HEK293T (cell line): ENCODE data around the gene MADD.

Source experiments
- CTCF ChIA-PET: fragments of 350-600 bp; formaldehyde crosslinking; extraction: SDS; loops from one replicate; lab custom pipeline; 2021; ENCODE audit warnings: antibody characterized with exemption, inconsistent platforms; lab: Yijun Ruan, JAX
- POLR2A ChIA-PET: fragments of 350-600 bp; formaldehyde crosslinking; extraction: SDS; loops from one replicate; lab custom pipeline; 2020; ENCODE audit warnings: antibody characterized with exemption, inconsistent platforms; lab: Yijun Ruan, JAX
- DNase-seq: peaks from one replicate; pipeline ENCODE4 v3.0.0; 2012; ENCODE audit warnings: mixed read lengths; ENCODE audit errors: extremely low spot score
- ARNT ChIP-seq: fragments of 450-650 bp; IDR thresholded peaks from 2 replicates; pipeline ENCODE4 v1.6.1; 2017; ENCODE audit warnings: mild to moderate bottlenecking
- BHLHE40 ChIP-seq: fragments of 450-650 bp; IDR thresholded peaks from 2 replicates; pipeline ENCODE4 v1.6.1; 2016; ENCODE audit warnings: mild to moderate bottlenecking, moderate library complexity, borderline replicate concordance
- CTBP1 ChIP-seq: fragments of 450-650 bp; IDR thresholded peaks from 2 replicates; pipeline ENCODE4 v1.6.1; 2016; ENCODE audit warnings: borderline replicate concordance
- ELF4 ChIP-seq: fragments of 450-650 bp; IDR thresholded peaks from 2 replicates; pipeline ENCODE4 v1.6.1; 2017; ENCODE audit warnings: antibody characterized with exemption
- FOXA1 ChIP-seq: fragments of 450-650 bp; IDR thresholded peaks from 2 replicates; pipeline ENCODE4 v1.6.1; 2016; ENCODE audit warnings: mild to moderate bottlenecking
- FOXK2 ChIP-seq: fragments of 450-650 bp; IDR thresholded peaks from 2 replicates; pipeline ENCODE4 v1.6.1; 2016; ENCODE audit warnings: mild to moderate bottlenecking
- FOXM1 ChIP-seq: fragments of 450-650 bp; IDR thresholded peaks from 2 replicates; pipeline ENCODE4 v1.6.1; 2017; ENCODE audit warnings: mild to moderate bottlenecking, borderline replicate concordance
- HDGF ChIP-seq: fragments of 450-650 bp; IDR thresholded peaks from 2 replicates; pipeline ENCODE4 v1.6.1; 2017; ENCODE audit warnings: antibody characterized with exemption, borderline replicate concordance
- L3MBTL2 ChIP-seq: fragments of 450-650 bp; conservative IDR thresholded peaks from 2 replicates; pipeline ENCODE4 v1.6.1; 2016; ENCODE audit warnings: mild to moderate bottlenecking
- LEF1 ChIP-seq: fragments of 450-650 bp; IDR thresholded peaks from 2 replicates; pipeline ENCODE4 v1.6.1; 2017; ENCODE audit warnings: mild to moderate bottlenecking, borderline replicate concordance
- NFRKB ChIP-seq: fragments of 450-650 bp; IDR thresholded peaks from 2 replicates; pipeline ENCODE4 v1.6.1; 2016; ENCODE audit warnings: mild to moderate bottlenecking, moderate library complexity
- SP1 ChIP-seq: fragments of 450-650 bp; IDR thresholded peaks from 2 replicates; pipeline ENCODE4 v1.6.1; 2017
- SUZ12 ChIP-seq: fragments of 450-650 bp; IDR thresholded peaks from 2 replicates; pipeline ENCODE4 v1.6.1; 2016; ENCODE audit warnings: mild to moderate bottlenecking
- TARDBP ChIP-seq: fragments of 450-650 bp; IDR thresholded peaks from 2 replicates; pipeline ENCODE4 v1.6.1; 2016
- ZNF384 ChIP-seq: fragments of 450-650 bp; IDR thresholded peaks from 2 replicates; pipeline ENCODE4 v1.6.1; 2016
- TF ChIP-seq, protein P1 (sequence below): fragments of 450-650 bp; IDR thresholded peaks from 2 replicates; pipeline ENCODE4 v1.6.1; 2016

Gene MADD

DNA sequence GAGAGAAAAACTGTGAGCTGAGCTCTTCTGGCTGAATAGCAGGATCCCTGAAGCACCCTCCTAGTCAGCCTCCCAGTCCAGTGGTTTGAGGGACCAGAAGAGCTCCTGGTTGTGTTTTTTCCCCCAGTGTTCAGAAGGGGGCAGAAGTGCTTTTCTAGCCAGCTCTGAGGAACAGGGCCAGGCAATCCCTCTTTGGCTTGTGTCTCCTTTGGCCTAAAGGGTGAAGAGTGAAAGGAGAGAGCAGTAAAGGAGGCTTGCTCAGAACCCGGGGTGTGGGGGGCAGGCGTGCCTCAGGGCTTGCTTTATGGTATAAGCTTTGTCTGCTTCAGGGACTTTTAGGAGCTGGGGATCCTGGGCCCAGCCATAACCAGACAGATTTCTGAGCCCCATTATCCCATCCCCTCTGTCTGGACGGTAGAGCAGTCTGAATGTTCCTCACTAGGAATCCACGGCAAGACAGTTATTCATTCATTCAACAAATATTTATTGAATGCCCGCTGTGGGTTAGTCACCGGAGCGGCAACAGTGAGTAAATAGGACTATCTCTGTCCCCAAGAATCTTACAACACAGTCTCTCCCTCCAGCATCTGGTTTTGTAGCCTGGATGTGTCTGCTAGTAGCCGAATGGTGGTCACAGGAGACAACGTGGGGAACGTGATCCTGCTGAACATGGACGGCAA lies 35.8 kb upstream of the MADD start:
- no peak for TF ChIP-seq FOXK2
- no peak for TF ChIP-seq TARDBP
- TF ChIP-seq L3MBTL2: no peak
- TF ChIP-seq LEF1: no peak
- ChIA-PET CTCF (interaction anchor here (0.9 to 1.1 kb wide), 4 partner anchors 11 to 121 kb away, joined by 3 to 4 read pairs (median 3); no protein-coding TSS in a partner anchor), POLR2A (interaction anchor here (0.6 to 5.9 kb wide), 7 partner anchors 9 to 121 kb away, joined by 3 to 41 read pairs (median 3); partner anchors contain the start of genes ACP2 and DDB2)
- DNase-seq: no peak

GRCh38 chr11:47234669-47235100 lies 35.2 kb upstream of the MADD start:
- POLR2A ChIA-PET: interaction anchor here (1.2 to 5.9 kb wide), 4 partner anchors 8 to 19 kb away, joined by 3 to 41 read pairs (median 12); partner anchors contain the start of genes ACP2 and DDB2
- no peak for TF ChIP-seq TARDBP
- TF ChIP-seq, protein P1, sequence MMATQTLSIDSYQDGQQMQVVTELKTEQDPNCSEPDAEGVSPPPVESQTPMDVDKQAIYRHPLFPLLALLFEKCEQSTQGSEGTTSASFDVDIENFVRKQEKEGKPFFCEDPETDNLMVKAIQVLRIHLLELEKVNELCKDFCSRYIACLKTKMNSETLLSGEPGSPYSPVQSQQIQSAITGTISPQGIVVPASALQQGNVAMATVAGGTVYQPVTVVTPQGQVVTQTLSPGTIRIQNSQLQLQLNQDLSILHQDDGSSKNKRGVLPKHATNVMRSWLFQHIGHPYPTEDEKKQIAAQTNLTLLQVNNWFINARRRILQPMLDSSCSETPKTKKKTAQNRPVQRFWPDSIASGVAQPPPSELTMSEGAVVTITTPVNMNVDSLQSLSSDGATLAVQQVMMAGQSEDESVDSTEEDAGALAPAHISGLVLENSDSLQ: no peak
- TF ChIP-seq SP1: no peak
- no peak for TF ChIP-seq ELF4
- TF ChIP-seq ZNF384: no peak
- TF ChIP-seq L3MBTL2: no peak
- no peak for TF ChIP-seq HDGF
- TF ChIP-seq FOXA1: no peak
- no peak for TF ChIP-seq ARNT
- TF ChIP-seq FOXM1: no peak
- TF ChIP-seq FOXK2: no peak
- TF ChIP-seq CTBP1: no peak
- TF ChIP-seq SUZ12: no peak
- TF ChIP-seq BHLHE40: no peak
- no peak for TF ChIP-seq NFRKB
- no peak for TF ChIP-seq LEF1
- CTCF ChIA-PET: interaction anchor here (0.9 to 1.1 kb wide), 3 partner anchors 14 to 120 kb away, joined by 3 to 4 read pairs (median 3); no protein-coding TSS in a partner anchor
- no peak for DNase-seq

DNA sequence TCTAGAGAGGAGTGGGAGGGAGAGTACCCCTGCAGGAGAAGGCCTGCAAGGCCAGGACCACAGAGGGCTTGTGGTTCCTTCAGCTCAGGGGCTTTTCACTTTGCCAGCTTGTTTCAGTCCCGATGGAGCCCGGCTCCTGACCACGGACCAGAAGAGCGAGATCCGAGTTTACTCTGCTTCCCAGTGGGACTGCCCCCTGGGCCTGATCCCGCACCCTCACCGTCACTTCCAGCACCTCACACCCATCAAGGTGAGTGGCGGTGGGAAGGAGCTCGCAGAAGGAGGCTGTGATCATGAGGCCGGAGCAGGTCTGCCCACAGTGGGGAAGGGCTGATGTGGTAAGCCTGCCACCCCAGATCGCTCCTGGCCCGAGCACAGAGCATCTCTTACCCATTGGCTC lies 34.8 kb upstream of the MADD start:
- no peak for DNase-seq
- CTCF ChIA-PET: interaction anchor here (0.6 to 1.1 kb wide), 4 partner anchors 15 to 342 kb away, joined by 3 to 5 read pairs (median 4); no protein-coding TSS in a partner anchor
- POLR2A ChIA-PET: interaction anchor here (1.2 to 5.9 kb wide), 4 partner anchors 8 to 20 kb away, joined by 3 to 41 read pairs (median 12); partner anchors contain the start of genes ACP2 and DDB2
- TF ChIP-seq FOXM1: no peak
- TF ChIP-seq NFRKB: no peak
- TF ChIP-seq ZNF384: no peak
- no peak for TF ChIP-seq ARNT
- TF ChIP-seq TARDBP: no peak
- no peak for TF ChIP-seq L3MBTL2
- TF ChIP-seq FOXK2: no peak
- TF ChIP-seq ELF4: no peak
- no peak for TF ChIP-seq LEF1
- no peak for TF ChIP-seq FOXA1
- no peak for TF ChIP-seq BHLHE40

GRCh38 chr11:47236482-47236881 lies 33.5 kb upstream of the MADD start:
- no peak for TF ChIP-seq LEF1
- TF ChIP-seq ZNF384: no peak
- TF ChIP-seq ELF4: no peak
- no peak for TF ChIP-seq FOXM1
- TF ChIP-seq TARDBP: no peak
- TF ChIP-seq, protein P1: no peak
- TF ChIP-seq NFRKB: no peak
- no peak for TF ChIP-seq CTBP1
- TF ChIP-seq BHLHE40: no peak
- TF ChIP-seq L3MBTL2: no peak
- TF ChIP-seq SP1: no peak
- no peak for TF ChIP-seq FOXK2
- no peak for TF ChIP-seq HDGF
- no peak for TF ChIP-seq SUZ12
- TF ChIP-seq FOXA1: no peak
- TF ChIP-seq ARNT: no peak
- no peak for DNase-seq
- ChIA-PET CTCF (interaction anchor here (1.0 to 1.2 kb wide), 2 partner anchors 12 to 118 kb away, joined by 3 read pairs; partner anchors contain the start of gene ACP2), POLR2A (interaction anchor here (0.7 to 5.9 kb wide), 5 partner anchors 12 to 59 kb away, joined by 3 to 41 read pairs (median 3); partner anchors contain the start of genes ACP2 and DDB2)

DNA sequence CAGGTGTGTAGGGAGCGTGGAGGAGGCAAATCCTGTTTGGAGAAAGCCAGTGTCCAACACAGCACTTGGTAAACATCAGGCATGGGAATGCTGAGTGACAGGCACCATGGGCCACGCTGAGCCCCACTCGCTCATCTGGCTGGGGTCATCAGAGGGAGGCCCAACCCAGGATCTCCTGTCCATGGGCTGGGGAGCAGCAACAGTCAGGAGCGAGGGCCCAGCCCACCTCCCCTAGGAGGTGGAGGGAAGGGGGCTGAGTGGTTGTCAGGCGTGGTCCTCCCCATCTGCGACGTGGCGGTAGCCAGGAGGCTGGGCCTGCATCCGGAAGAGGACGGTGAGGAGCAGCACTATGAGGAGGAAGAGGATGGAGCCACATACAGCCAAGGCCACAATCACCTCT lies 30.1 kb upstream of the MADD start:
- ChIA-PET CTCF (no interaction called here), POLR2A (interaction anchor here (1.1 to 5.9 kb wide), 3 partner anchors 9 to 25 kb away, joined by 5 to 41 read pairs (median 11); partner anchors contain the start of genes ACP2 and DDB2)
- no peak for DNase-seq
- TF ChIP-seq SP1 (no peak), CTBP1 (no peak), ZNF384 (no peak), LEF1 (no peak), TARDBP (no peak)

DNA sequence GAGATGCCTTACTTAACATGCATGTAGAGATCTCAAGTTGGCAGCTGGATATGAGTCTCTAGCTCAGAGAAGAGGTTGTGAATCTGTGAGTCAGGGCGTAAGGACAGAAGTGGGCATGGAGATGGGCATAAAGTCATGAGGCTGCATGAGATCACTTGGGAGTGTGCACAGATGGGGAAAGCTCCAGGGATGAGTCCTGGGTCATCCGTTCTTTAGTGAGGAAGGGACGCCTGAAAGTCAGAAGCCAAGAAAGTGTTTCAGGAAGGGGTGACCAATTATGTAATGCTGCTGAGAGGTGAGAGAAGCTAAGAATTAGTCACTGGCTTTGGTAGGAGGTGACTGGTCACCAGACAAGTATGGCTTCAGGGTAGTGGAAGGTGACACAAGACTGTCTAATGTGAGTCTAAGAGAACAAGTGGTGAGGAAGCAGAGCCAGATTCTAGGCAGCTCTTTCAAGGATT lies 28.1 kb upstream of the MADD start:
- ChIA-PET CTCF (no interaction called here), POLR2A (interaction anchor here (0.9 to 1.8 kb wide), 2 partner anchors 27 to 28 kb away, joined by 3 to 7 read pairs; partner anchors contain the start of gene DDB2)
- no peak for TF ChIP-seq NFRKB
- no peak for TF ChIP-seq BHLHE40
- TF ChIP-seq ELF4: no peak
- no peak for TF ChIP-seq SP1
- no peak for TF ChIP-seq ZNF384
- no peak for TF ChIP-seq ARNT
- no peak for TF ChIP-seq FOXM1
- no peak for TF ChIP-seq HDGF
- no peak for TF ChIP-seq LEF1
- TF ChIP-seq CTBP1: no peak
- TF ChIP-seq TARDBP: no peak
- TF ChIP-seq L3MBTL2: no peak
- no peak for TF ChIP-seq FOXK2
- TF ChIP-seq, protein P1: no peak
- TF ChIP-seq FOXA1: no peak
- no peak for TF ChIP-seq SUZ12
- no peak for DNase-seq
